HG03558 (cell line): ENCODE data around the gene FABP6.

Experiments used
- ATAC-seq: cut with Tn5 transposase; IDR thresholded peaks from one replicate; pipeline ENCODE4 v1.9.1; 2021; ENCODE audit warnings: moderate number of reproducible peaks; ENCODE audit not compliant: unreplicated experiment; ENCODE audit errors: extremely low read depth

The FABP6 gene

GRCh38 chr5:160286947-160287346 is 57.6 kb downstream of the FABP6 start:
- ATAC-seq, result no peak

DNA sequence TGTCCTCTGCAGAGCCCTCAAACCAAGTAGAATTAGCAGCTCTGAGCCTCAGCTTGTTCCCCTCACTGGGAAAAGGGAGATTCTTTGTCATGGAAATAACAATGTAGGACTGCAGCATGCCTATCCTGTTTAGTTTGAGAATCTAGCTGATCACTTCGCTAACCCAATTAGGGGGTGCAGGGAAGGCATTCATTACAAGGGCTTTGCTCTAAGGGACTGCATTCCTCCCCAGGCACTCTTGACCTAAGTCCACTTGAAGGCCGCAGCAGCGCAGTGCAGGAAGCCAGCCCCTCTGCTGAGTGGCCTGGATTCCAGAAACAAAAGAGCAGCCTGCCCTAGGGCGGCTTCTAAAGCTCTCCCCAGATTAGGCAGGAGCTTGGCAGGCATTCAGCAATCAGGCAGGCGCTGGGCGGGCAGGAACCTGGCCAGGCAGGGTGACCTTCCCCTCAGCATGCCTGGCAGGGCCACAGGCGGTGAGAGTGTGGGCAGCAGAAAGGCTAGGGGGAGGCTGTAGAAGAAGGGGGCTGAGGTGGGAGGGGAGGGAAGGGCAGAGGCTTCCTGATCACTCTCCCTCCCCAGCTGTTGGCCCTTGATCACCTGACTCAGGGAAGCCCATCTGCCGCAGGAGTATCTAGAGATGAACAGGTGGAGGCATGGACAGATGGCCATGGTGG is 58.2 kb downstream of the FABP6 start:
- no peak for ATAC-seq
